ENCODE measurements around the gene CFAP20DC. TPM values are rescaled to one million over a fixed set of nuclear protein-coding genes. Genes with fewer than 3 reads are reported as not detected.

The CFAP20DC gene
- total RNA-seq, 1 experiment from 2014 or later: 2.9 TPM

- POLR2A ChIA-PET: no interaction called here
- H3K9me3 ChIP-seq (ENCODE audit: control insufficient read depth in 1 of 2, insufficient read depth in 1 of 2, low read depth in 1 of 2, low read length in 2 of 2): no peaks in the 10 kb centered on the region
- H3K4me1 ChIP-seq (ENCODE audit: control insufficient read depth in 1 of 2, insufficient read depth in 2 of 2, low read length in 2 of 2): no peaks in the 10 kb centered on the region
- no peak overlapping the region for H3K9ac ChIP-seq (ENCODE audit: low read length)
- no TSS peak for BruUV-seq (replicated peaks)
- H4K20me1 ChIP-seq (ENCODE audit: insufficient read depth): no peaks in the 10 kb centered on the region
- H3K4me3 ChIP-seq (replicated peaks in 1 of 2; ENCODE audit: low read depth in 1 of 2, low read length in 2 of 2): no peak overlapping the region
- no peaks in the 10 kb centered on the region for H3K36me3 ChIP-seq (ENCODE audit: control insufficient read depth in 1 of 2, insufficient read depth in 2 of 2, low read length in 2 of 2)
- CTCF ChIA-PET: no interaction called here
- H3K27ac ChIP-seq (ENCODE audit: low read depth, low read length): no peak overlapping the region
- H3K4me2 ChIP-seq (ENCODE audit: low read length): no peak overlapping the region
- no peaks in the 10 kb centered on the region for H3K9me2 ChIP-seq (ENCODE audit: insufficient read depth)
- H3K27me3 ChIP-seq (ENCODE audit: insufficient read depth, low read length): 0 out of 2 replicates have a peak, but pooled peaks cover 8% of the 10 kb centered on the region
- RAD21 ChIA-PET (ENCODE audit: low non-redundant PET in 1 of 2, low total read pairs in 2 of 2, uncharacterized antibody in 2 of 2, unreplicated experiment in 2 of 2): no interaction called here
- H2AFZ ChIP-seq (ENCODE audit: low read depth, low read length, poor library complexity, severe bottlenecking): no peak overlapping the region
- no peak for DNase-seq (ENCODE audit: low read depth, low spot score)
- H3K79me2 ChIP-seq (ENCODE audit: insufficient read depth, low read length): no peaks in the 10 kb centered on the region
- no peak for ATAC-seq
- intact Hi-C loops (cut with micrococcal nuclease): no loop called here
- TF ChIP-seq SRF (IDR thresholded peaks at IDR 0.05; ENCODE audit: low read depth): no peak
- no peak for TF ChIP-seq SIN3A (IDR thresholded peaks at IDR 0.05; ENCODE audit: low read depth)
- no peak for TF ChIP-seq EZH2 (IDR thresholded peaks at IDR 0.05)
- TF ChIP-seq YY1 (IDR thresholded peaks at IDR 0.05; ENCODE audit: extremely low read depth, insufficient replicate concordance, low read depth, low read length): no peak
Measured at GRCh38 chr3:58749948-58750347, 299.9 kb downstream of the CFAP20DC start.

GRCh38 chr3:58748024-58748423 is 301.8 kb downstream of the CFAP20DC start:
- RAD21 ChIA-PET (ENCODE audit: low non-redundant PET in 1 of 2, low total read pairs in 2 of 2, uncharacterized antibody in 2 of 2, unreplicated experiment in 2 of 2): no interaction called here
- intact Hi-C loops (cut with micrococcal nuclease): no loop called here
- no TSS peak for BruUV-seq (replicated peaks)

More at GRCh38 chr3:58748024-58748423, 301.8 kb downstream of the CFAP20DC start:
- Histone ChIP-seq H3K9me3 (ENCODE audit: control insufficient read depth in 1 of 2, insufficient read depth in 1 of 2, low read depth in 1 of 2, low read length in 2 of 2) (no peaks in the 10 kb centered on the region), H3K79me2 (ENCODE audit: insufficient read depth, low read length) (no peaks in the 10 kb centered on the region), H2AFZ (ENCODE audit: low read depth, low read length, poor library complexity, severe bottlenecking) (no peak overlapping the region), H3K27ac (ENCODE audit: low read depth, low read length) (no peak overlapping the region), H3K4me1 (ENCODE audit: control insufficient read depth in 1 of 2, insufficient read depth in 2 of 2, low read length in 2 of 2) (no peaks in the 10 kb centered on the region), H3K36me3 (ENCODE audit: control insufficient read depth in 1 of 2, insufficient read depth in 2 of 2, low read length in 2 of 2) (no peaks in the 10 kb centered on the region), H3K4me2 (ENCODE audit: low read length) (no peak overlapping the region), H3K9ac (ENCODE audit: low read length) (no peak overlapping the region), H3K4me3 (replicated peaks in 1 of 2; ENCODE audit: low read depth in 1 of 2, low read length in 2 of 2) (no peak overlapping the region), H3K27me3 (ENCODE audit: insufficient read depth, low read length) (0 out of 2 replicates have a peak, but pooled peaks cover 10% of the 10 kb centered on the region), H4K20me1 (ENCODE audit: insufficient read depth) (no peaks in the 10 kb centered on the region), H3K9me2 (ENCODE audit: insufficient read depth) (no peaks in the 10 kb centered on the region)
- DNase-seq (ENCODE audit: low read depth, low spot score) (no peak), ATAC-seq (no peak)
- CTCF ChIA-PET: no interaction called here
- POLR2A ChIA-PET: no interaction called here
- TF ChIP-seq ZNF274 (IDR thresholded peaks at IDR 0.05; ENCODE audit: low read depth, low read length) (no peak), EZH2phosphoT487 (IDR thresholded peaks at IDR 0.05; ENCODE audit: borderline replicate concordance) (no peak), EZH2 (IDR thresholded peaks at IDR 0.05) (no peak), YY1 (IDR thresholded peaks at IDR 0.05; ENCODE audit: extremely low read depth, insufficient replicate concordance, low read depth, low read length) (no peak), CBX3 (IDR thresholded peaks at IDR 0.05; ENCODE audit: low read depth) (no peak), ZFX (IDR thresholded peaks at IDR 0.05) (no peak), POLR2A (IDR thresholded peaks at IDR 0.05; ENCODE audit: borderline replicate concordance, extremely low read depth, insufficient read depth, insufficient read length) (no peak), ZBTB33 (IDR thresholded peaks at IDR 0.05; ENCODE audit: extremely low read depth, insufficient replicate concordance, low read length) (no peak), REST (IDR thresholded peaks at IDR 0.05; ENCODE audit: low read depth) (no peak), SP1 (IDR thresholded peaks at IDR 0.05; ENCODE audit: low read depth) (no peak), EGR1 (IDR thresholded peaks at IDR 0.05; ENCODE audit: low read depth) (no peak), RAD21 (IDR thresholded peaks at IDR 0.05; ENCODE audit: low read depth) (no peak), JUND (IDR thresholded peaks at IDR 0.05) (no peak), TCF7L2 (IDR thresholded peaks at IDR 0.05; ENCODE audit: borderline replicate concordance, extremely low read depth, insufficient read depth, insufficient read length) (no peak)

All from HCT116 (cell line).